ENCODE results near the gene LIN7C.

LIN7C gene

GRCh38 chr11:27471589-27472397, 34.8 kb downstream of the LIN7C start:
- in situ Hi-C loops (cut with MboI; ENCODE audit: low sequenced_read_pairs), result no loop called here

- in situ Hi-C loops (cut with MboI; ENCODE audit: low sequenced_read_pairs), result no loop called here
Observed at GRCh38 chr11:27470826-27471588, 35.6 kb downstream of the LIN7C start.

- in situ Hi-C loops (cut with MboI; ENCODE audit: low sequenced_read_pairs), result no loop called here
Observed at GRCh38 chr11:27470166-27470565, 36.4 kb downstream of the LIN7C start.

- in situ Hi-C loops (cut with MboI; ENCODE audit: low sequenced_read_pairs), result no loop called here
Observed at GRCh38 chr11:27468995-27469695, 37.4 kb downstream of the LIN7C start.

DNA sequence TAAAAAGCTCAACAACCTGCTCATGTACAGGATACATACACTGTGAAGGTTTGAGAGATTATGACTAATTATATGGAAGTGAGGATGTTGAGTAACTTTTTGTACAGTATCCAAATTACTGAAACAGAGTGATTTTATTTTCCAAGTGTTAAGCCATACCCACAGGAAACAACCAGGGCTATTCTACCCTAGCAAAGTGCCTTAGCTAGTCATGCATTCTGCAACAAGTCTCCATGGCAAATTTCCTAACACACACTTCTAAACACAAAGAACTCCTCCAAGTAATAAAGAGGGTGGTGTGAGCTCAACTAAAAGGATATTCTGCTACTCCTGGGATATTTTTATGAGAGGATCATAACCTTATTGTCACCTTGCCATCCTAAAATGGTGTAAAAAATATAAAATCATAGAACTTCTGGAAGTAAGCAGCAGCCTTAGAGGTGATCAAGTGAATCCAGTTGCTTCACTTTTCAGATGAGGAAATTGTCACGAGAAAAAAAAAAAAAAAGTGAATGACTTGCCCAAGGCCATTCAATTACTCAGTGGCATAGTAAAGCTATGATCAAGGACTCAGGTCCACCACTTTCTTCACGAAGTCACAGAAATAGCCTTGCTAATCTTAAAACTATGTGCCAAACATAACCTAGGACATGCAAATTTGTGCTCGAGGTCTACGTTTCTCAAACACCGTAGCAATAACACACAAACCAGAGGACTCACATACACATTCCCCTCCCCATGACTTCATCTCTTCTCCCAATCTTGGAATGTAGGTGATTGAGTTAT, 38.2 kb downstream of the LIN7C start:
- in situ Hi-C loops (cut with MboI; ENCODE audit: low sequenced_read_pairs), result no loop called here

- in situ Hi-C loops (cut with MboI; ENCODE audit: low sequenced_read_pairs), result no loop called here
Observed at GRCh38 chr11:27467181-27467913, 39.2 kb downstream of the LIN7C start.

DNA sequence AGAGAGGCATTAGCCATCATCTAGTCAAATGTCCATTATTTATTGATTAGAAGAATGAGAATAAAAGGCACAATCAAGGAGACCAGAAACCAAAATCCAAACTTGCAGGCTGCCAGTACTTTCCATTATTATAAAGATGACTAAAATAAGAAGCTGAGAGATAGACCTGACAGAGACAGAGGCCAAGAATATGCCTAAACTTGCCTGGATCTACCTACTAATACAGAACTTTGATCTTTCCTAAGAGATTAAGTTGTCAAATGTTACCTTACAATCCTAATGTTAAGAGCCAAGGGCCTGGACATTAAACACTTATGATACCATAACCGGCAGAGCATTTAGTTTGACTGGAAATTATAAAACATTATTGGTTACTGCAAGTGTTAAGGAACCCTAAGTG, 40.2 kb downstream of the LIN7C start:
- in situ Hi-C loops (cut with MboI; ENCODE audit: low sequenced_read_pairs), result no loop called here

GRCh38 chr11:27465629-27466028, 40.9 kb downstream of the LIN7C start:
- in situ Hi-C loops (cut with MboI; ENCODE audit: low sequenced_read_pairs), result no loop called here

- in situ Hi-C loops (cut with MboI; ENCODE audit: low sequenced_read_pairs), result no loop called here
Observed at GRCh38 chr11:27464909-27465308, 41.7 kb downstream of the LIN7C start.

GRCh38 chr11:27464289-27464696, 42.3 kb downstream of the LIN7C start:
- in situ Hi-C loops (cut with MboI; ENCODE audit: low sequenced_read_pairs), result no loop called here

- in situ Hi-C loops (cut with MboI; ENCODE audit: low sequenced_read_pairs), result no loop called here
Observed at GRCh38 chr11:27462543-27462942, 44.0 kb downstream of the LIN7C start.

DNA sequence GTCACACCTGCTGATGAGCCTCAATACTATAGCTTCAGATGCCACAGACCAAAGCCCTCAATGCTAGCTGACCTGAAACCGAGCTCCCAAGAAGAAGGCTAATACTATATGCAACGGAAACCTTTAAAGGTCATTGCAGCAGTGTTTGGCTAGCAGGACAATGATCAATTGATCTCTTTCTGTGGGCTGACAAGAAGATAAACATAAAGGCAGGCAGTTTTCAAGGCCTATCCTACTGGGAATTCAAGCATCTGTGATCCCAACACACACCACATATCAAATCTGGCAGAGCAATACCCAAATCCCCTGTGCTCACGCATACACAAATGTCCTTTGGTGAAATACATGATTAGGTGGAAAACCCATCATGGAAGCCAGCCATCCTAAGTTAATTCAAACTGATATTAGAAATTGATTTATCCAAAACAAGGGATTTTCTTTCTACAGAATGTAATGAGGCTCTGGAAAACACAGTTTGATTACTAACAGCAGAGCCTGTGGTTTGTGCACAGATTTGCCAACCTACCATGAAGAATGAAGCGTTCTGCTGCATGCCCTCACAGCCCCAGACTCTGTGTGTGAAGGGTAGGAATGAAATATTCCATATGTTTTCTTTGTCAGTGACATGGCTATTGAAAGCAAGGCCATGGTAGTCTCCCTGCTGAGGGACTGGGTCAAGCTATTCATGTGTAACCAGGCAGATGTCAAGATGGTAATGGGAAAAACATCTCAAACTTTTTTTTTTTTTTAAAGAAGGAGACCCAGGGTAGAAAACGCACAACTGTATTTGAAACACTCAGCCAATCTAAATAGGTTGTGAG, 46.2 kb downstream of the LIN7C start:
- in situ Hi-C loops (cut with MboI; ENCODE audit: low sequenced_read_pairs), result no loop called here

- in situ Hi-C loops (cut with MboI; ENCODE audit: low sequenced_read_pairs), result no loop called here
Observed at GRCh38 chr11:27459191-27459590, 47.4 kb downstream of the LIN7C start.

DNA sequence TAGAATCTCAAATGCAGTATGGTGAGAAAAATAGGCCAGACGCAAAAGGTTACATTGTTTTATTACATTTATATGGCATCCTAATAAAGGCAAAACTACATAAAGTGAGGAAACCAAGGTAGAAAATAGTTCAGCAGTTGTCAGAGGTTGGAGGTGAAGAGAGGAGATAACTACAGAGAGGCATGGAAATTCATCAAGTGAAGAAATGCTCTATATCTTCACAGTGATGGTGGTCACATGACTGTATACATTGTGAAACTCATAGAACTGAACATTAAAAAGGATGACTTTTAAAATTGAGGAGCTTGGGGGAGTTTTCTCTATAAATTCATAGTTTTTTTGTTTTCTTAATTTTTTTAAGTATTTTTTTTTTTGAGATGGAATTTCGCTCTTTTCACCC, 48.4 kb downstream of the LIN7C start:
- in situ Hi-C loops (cut with MboI; ENCODE audit: low sequenced_read_pairs), result no loop called here

DNA sequence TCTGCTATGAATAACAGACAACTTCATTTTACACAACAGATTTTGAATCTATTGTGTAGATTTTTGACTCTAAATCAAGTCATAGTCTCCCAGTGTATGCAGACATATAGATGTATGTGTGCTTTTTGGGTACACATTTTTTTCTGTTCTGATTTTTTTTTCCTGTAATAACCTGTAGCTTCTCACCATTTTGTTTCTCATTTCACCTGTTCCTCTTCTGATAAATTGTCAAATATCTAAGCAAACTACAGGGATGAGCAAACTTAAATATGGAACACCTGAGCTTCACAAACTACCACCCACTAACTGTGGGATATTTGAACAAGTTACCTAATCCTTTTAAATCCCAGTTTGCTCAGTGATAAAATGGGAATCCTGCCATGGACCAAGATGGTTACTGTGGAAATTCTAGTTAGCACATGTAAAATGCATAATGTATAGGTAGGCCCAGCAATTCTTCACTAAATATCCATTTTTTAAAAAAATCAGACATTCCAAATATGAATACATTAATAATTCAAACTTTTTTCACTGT, 49.7 kb downstream of the LIN7C start:
- in situ Hi-C loops (cut with MboI; ENCODE audit: low sequenced_read_pairs), result no loop called here

GRCh38 chr11:27456140-27456794, 50.3 kb downstream of the LIN7C start:
- in situ Hi-C loops (cut with MboI; ENCODE audit: low sequenced_read_pairs), result no loop called here

DNA sequence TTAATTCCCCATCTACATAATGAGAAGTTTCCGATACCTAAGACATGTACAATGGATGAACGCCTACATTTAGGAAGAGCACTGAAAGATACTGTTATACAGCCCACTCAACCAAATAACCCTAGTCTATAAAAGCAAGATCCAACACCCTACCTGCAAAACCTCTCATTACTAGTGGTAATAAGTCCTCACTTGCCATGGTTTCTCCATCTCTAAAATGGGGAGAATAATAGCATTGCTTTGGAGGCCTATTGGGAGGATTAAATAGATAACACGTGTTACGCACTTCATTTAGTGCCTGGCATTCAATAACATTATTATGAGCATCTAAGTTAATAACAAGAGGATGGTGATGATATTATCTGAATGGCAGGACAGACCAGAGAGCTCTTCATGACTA, 50.9 kb downstream of the LIN7C start:
- in situ Hi-C loops (cut with MboI; ENCODE audit: low sequenced_read_pairs), result no loop called here

DNA sequence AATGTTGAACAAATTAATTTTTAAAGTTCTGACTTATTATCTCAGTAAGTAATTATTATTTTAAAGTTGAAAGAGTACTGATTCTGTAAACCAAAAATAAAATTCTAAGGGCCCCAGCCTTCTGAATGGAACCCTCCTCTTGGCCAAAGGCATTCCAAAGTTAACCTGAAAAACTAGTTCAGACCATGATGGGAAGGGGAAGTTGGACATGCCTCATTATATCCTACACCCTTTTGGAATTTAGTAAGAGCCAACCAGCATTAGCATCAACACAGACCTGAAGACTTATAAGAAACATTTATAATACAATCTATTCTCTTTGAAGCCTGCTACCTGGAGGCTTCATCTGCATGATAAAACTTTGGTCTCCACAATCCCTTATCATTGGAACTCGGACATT, 52.9 kb downstream of the LIN7C start:
- in situ Hi-C loops (cut with MboI; ENCODE audit: low sequenced_read_pairs), result no loop called here

DNA sequence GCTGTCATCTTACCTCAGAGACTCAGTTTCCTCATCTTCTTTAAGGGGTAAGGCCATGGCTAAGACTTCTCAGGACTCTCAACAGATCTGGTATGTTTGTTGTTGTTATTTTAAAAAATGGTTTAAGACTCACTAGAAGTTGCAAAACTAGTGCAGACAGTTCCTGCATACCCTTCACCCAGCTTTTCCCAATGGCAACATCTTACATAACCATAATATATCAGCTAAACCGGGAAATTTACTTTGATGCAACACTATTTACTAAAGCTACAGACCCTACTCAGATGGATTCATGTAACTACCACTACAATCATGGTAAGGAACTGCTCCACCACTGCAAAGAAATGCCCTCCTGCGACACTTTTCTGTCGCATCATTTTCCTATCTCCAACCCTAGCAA, 54.4 kb downstream of the LIN7C start:
- in situ Hi-C loops (cut with MboI; ENCODE audit: low sequenced_read_pairs), result no loop called here

All from hTERT RPE-1 (cell line).